Colonic mucosa (tissue), 4 donors: ENCODE measurements around the gene C2orf78. TPM values are rescaled to one million over a fixed set of nuclear protein-coding genes. Genes with fewer than 3 reads are reported as not detected.

ENCODE experiments used
- DNase-seq: peaks from one replicate; pipeline ENCODE4 v3.0.0-alpha.2; 2020
- H3K27ac ChIP-seq: fragments of 200-600 bp; one replicate; pipeline ENCODE4 v1.8.0; 2021
- H3K27me3 ChIP-seq: fragments of 200-600 bp; one replicate; pipeline ENCODE4 v1.8.0; 2021
- H3K36me3 ChIP-seq: fragments of 200-600 bp; one replicate; pipeline ENCODE4 v1.8.0; 2021
- H3K4me1 ChIP-seq: fragments of 200-600 bp; one replicate; pipeline ENCODE4 v1.8.0; 2021; ENCODE audit warnings: mild to moderate bottlenecking
- H3K4me3 ChIP-seq: fragments of 200-600 bp; one replicate; pipeline ENCODE4 v1.8.0; 2021
- H3K9ac ChIP-seq, 2 donors: one replicate each; pipeline ENCODE4 v1.7.0; 2013; ENCODE audit warnings: control low read depth in 2 of 2, low read depth in 2 of 2, low read length in 2 of 2
- H3K9me3 ChIP-seq: fragments of 200-600 bp; one replicate; pipeline ENCODE4 v1.8.0; 2021
- intact Hi-C: fragments of 100-400 bp; cut with DNase I; formaldehyde crosslinking; loops from one replicate; pipeline ENCODE4 v1.14.1; 2022
- total RNA-seq, 2 donors: library from RNA; stranded (reverse); fragmentation: NEBNext Ultra II Directional in 1 of 2; extraction: Animal tissue kit (Norgen Biotek cat#: 25700) in 1 of 2; gene quantifications; one replicate each; pipeline ENCODE4 v1.2.1, GENCODE V29; 2021
- TF ChIP-seq, protein P1 (sequence below): fragments of 200-600 bp; IDR thresholded peaks from one replicate; pipeline ENCODE4 v1.8.0; 2022; ENCODE audit warnings: antibody characterized with exemption, mild to moderate bottlenecking
- donor health status: healthy.
- donor health status: DM: no; HTN: no; CAD: no.
- donor health status: DM: no; HTN: no; CAD: no.

Gene C2orf78
- total RNA-seq, 2 donors from 2014 or later = not detected

DNA sequence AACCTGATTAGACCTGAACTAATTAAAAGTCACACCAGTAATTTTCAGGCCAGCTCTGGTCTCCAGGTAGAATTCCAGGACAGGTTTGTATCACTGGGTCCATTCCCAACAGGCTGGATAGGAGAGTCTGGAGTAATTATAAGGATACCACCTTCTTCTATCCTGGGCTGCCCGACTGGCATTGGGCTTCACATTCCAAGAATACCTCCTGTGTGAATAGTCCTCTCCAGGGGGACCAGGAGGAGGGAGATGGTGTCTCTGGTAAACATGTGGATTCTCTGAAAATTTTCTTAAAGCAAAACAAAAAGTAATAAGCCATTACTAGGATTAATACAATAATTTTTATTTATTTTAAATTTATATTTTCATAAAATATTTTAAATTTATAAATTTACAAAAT is 21.4 kb upstream of the C2orf78 start:
- no peak overlapping the region for H3K9ac ChIP-seq
- intact Hi-C loops = no loop called here
- H3K27me3 ChIP-seq = no peaks in the 10 kb centered on the region
- no peak for DNase-seq
- H3K4me1 ChIP-seq = no peaks in the 10 kb centered on the region
- no peak overlapping the region for H3K4me3 ChIP-seq
- no peaks in the 10 kb centered on the region for H3K9me3 ChIP-seq
- no peak overlapping the region for H3K27ac ChIP-seq
- TF ChIP-seq, protein P1, sequence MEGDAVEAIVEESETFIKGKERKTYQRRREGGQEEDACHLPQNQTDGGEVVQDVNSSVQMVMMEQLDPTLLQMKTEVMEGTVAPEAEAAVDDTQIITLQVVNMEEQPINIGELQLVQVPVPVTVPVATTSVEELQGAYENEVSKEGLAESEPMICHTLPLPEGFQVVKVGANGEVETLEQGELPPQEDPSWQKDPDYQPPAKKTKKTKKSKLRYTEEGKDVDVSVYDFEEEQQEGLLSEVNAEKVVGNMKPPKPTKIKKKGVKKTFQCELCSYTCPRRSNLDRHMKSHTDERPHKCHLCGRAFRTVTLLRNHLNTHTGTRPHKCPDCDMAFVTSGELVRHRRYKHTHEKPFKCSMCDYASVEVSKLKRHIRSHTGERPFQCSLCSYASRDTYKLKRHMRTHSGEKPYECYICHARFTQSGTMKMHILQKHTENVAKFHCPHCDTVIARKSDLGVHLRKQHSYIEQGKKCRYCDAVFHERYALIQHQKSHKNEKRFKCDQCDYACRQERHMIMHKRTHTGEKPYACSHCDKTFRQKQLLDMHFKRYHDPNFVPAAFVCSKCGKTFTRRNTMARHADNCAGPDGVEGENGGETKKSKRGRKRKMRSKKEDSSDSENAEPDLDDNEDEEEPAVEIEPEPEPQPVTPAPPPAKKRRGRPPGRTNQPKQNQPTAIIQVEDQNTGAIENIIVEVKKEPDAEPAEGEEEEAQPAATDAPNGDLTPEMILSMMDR = no peak
- H3K36me3 ChIP-seq = peaks cover 6% of the 10 kb centered on the region

- Histone ChIP-seq H3K9me3 (no peaks in the 10 kb centered on the region), H3K36me3 (peaks cover 6% of the 10 kb centered on the region), H3K9ac (no peak overlapping the region), H3K27me3 (no peaks in the 10 kb centered on the region), H3K27ac (no peak overlapping the region), H3K4me3 (no peak overlapping the region), H3K4me1 (no peaks in the 10 kb centered on the region)
- intact Hi-C loops = no loop called here
- TF ChIP-seq, protein P1 = no peak
- DNase-seq = no peak
Observed at GRCh38 chr2:73764945-73765344, 19.0 kb upstream of the C2orf78 start.

DNA sequence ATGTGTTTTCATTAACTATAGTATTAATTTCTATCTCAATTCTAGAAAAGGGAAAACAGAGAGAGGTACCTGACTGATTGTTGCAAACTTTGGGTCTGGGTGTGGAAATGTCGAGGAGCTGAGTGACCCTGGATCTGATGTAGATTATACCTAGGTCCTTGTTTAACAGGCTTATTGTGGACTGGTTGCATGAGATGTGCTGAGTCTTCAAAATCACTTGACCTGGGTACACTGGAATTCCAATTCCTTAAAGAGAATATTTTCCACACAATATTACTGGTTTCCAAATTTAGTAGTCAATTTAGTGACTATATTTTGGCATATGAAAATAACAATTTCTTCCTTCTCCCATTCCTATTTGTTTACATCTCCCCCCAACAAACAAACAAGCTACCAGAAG is 17.6 kb upstream of the C2orf78 start:
- Histone ChIP-seq H3K27me3 (no peaks in the 10 kb centered on the region), H3K9me3 (no peaks in the 10 kb centered on the region), H3K4me3 (no peak overlapping the region), H3K9ac (no peak overlapping the region), H3K36me3 (peaks cover 6% of the 10 kb centered on the region), H3K4me1 (no peaks in the 10 kb centered on the region), H3K27ac (no peak overlapping the region)
- DNase-seq = no peak
- TF ChIP-seq, protein P1 = no peak
- intact Hi-C loops = no loop called here

DNA sequence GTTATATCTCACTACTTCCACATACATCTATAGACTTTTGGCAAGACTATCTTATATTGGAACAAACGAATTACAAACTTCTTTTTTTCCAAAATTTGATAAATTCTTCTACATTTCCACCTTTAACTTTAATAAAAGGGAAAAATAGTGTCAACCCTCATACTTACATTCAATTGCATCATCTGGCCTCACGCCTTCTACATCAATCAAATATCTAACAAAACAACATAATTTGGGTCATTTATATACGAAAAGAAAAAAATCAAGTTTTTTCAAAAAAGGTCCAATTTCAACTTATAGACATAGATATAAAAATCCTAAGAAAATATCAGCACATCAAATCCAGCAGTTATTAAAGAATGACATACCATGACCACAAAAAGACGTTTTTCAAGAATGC is 17.0 kb upstream of the C2orf78 start:
- H3K9ac ChIP-seq = no peak overlapping the region
- H3K36me3 ChIP-seq = peaks cover 6% of the 10 kb centered on the region
- no peaks in the 10 kb centered on the region for H3K4me1 ChIP-seq
- H3K4me3 ChIP-seq = no peak overlapping the region
- no peak for DNase-seq
- no peak overlapping the region for H3K27ac ChIP-seq
- no peaks in the 10 kb centered on the region for H3K9me3 ChIP-seq
- intact Hi-C loops = no loop called here
- TF ChIP-seq, protein P1 = no peak
- H3K27me3 ChIP-seq = no peaks in the 10 kb centered on the region

GRCh38 chr2:73770725-73771124 is 13.3 kb upstream of the C2orf78 start:
- no peaks in the 10 kb centered on the region for H3K4me1 ChIP-seq
- no peaks in the 10 kb centered on the region for H3K27me3 ChIP-seq
- no peaks in the 10 kb centered on the region for H3K9me3 ChIP-seq
- TF ChIP-seq, protein P1 = no peak
- H3K27ac ChIP-seq = no peak overlapping the region
- no peak overlapping the region for H3K4me3 ChIP-seq
- no peak overlapping the region for H3K9ac ChIP-seq
- DNase-seq = no peak
- intact Hi-C loops = loop anchor here (10.0 kb wide), 1 partner anchor 86 kb away; no protein-coding TSS in a partner anchor
- no peaks in the 10 kb centered on the region for H3K36me3 ChIP-seq
